ENCODE measurements around the gene C2orf72. TPM values are rescaled to one million over a fixed set of nuclear protein-coding genes. Genes with fewer than 3 reads are reported as not detected.

Gene C2orf72
- total and polyA plus RNA-seq, 2 donors (not counting 3 experiments of a cell fraction or from before 2014, with no cell fraction given) = 0.01 to 0.11 TPM

DNA sequence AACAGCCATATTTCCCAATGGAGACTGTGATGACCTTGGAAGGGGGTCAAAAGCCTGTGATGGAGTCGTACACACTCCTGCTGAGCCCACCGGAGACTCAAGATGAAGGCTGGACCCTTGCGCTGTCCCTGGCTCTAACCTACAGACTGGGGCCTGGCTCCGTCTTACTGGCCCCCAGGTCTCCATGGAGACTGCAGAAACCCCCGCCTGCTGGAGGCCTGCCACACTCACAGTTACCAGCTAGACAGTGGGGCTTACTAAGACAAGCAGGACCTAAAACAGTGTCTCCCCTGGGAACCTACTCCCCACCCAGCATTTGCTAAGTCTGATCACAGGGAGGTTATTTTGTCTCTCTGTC lies 9.6 kb downstream of the C2orf72 start:
- H3K79me2 ChIP-seq (ENCODE audit: control insufficient read depth, insufficient read depth, low read length) = no peaks in the 10 kb centered on the region
- ChIA-PET CTCF (no interaction called here), POLR2A (no interaction called here)
- no peaks in the 10 kb centered on the region for H4K20me1 ChIP-seq (replicated peaks; ENCODE audit: control insufficient read depth, extremely low read depth, insufficient read depth, low read length)
- no peak overlapping the region for H3K27ac ChIP-seq (ENCODE audit: insufficient read depth, low read depth, low read length)
- no peak overlapping the region for H3K9ac ChIP-seq (replicated peaks; ENCODE audit: extremely low read depth, insufficient read depth, low read length)
- no peak for FAIRE-seq
- no peaks in the 10 kb centered on the region for H3K9me3 ChIP-seq (replicated peaks; ENCODE audit: control insufficient read depth, insufficient read depth, low read length)
- no peak overlapping the region for H3K4me2 ChIP-seq (ENCODE audit: insufficient read depth, low read length)
- TF ChIP-seq POLR2A (IDR thresholded peaks at IDR 0.05; ENCODE audit: low read depth, low read length) (no peak), CTCF (IDR thresholded peaks at IDR 0.05; ENCODE audit: extremely low read depth in 1 of 2, insufficient read depth in 1 of 2, low read depth in 1 of 2, low read length in 2 of 2) (no peak), POLR2AphosphoS5 (IDR thresholded peaks at IDR 0.05; ENCODE audit: insufficient read depth, low read depth, low read length) (no peak), MAX (IDR thresholded peaks at IDR 0.05; ENCODE audit: insufficient read depth, insufficient read length) (no peak), MYC (IDR thresholded peaks at IDR 0.05; ENCODE audit: low read depth, low read length) (no peak), EZH2 (IDR thresholded peaks at IDR 0.05; ENCODE audit: borderline replicate concordance, low read depth, low read length, severe bottlenecking) (no peak), FOS (IDR thresholded peaks at IDR 0.05; ENCODE audit: borderline replicate concordance, insufficient read depth, low read length) (no peak), GATA2 (IDR thresholded peaks at IDR 0.05; ENCODE audit: insufficient read depth, insufficient read length, low read depth, low read length) (no peak), JUN (IDR thresholded peaks at IDR 0.05; ENCODE audit: borderline replicate concordance, insufficient read depth, insufficient read length, low read depth) (no peak)
- intact Hi-C loops (cut with micrococcal nuclease) = no loop called here
- H3K9me1 ChIP-seq (replicated peaks; ENCODE audit: control insufficient read depth, extremely low read depth, insufficient read depth, low read length) = no peaks in the 10 kb centered on the region
- DNase-seq (ENCODE audit: low read depth, low spot score) = no peak
- H3K27me3 ChIP-seq (ENCODE audit: control insufficient read depth in 2 of 2, insufficient read depth in 2 of 2, low read length in 2 of 2) = peaks cover 9 to 13% of the 10 kb centered on the region in 2 experiments
- no peaks in the 10 kb centered on the region for H3K4me1 ChIP-seq (ENCODE audit: control insufficient read depth, extremely low read depth, insufficient read depth, low read length)
- H3K36me3 ChIP-seq (ENCODE audit: control insufficient read depth in 2 of 2, extremely low read depth in 1 of 2, insufficient read depth in 2 of 2, low read length in 2 of 2) = no peaks in the 10 kb centered on the region
- no peak overlapping the region for H2AFZ ChIP-seq (ENCODE audit: low read depth, low read length)
- no peak overlapping the region for H3K4me3 ChIP-seq (replicated peaks in 1 of 3; ENCODE audit: insufficient read depth in 1 of 3, low read depth in 1 of 3, low read length in 3 of 3)
- no TSS peak for BruUV-seq (replicated peaks)
- dilution Hi-C loops (cut with MboI; ENCODE audit: extremely low pct_ligation_motif_present, low sequenced_read_pairs) = no loop called here

All from endothelial cell of umbilical vein (primary cell).